ENCODE data around the gene TNIK. TPM values are rescaled to one million over a fixed set of nuclear protein-coding genes. Genes with fewer than 3 reads are reported as not detected.
A peak's percentile ranks its signal among the peaks of the same experiment; 100 is the strongest.

TNIK gene
- total and polyA plus RNA-seq, 2 donors from 2014 or later, result 3.6 to 48.9 TPM

DNA sequence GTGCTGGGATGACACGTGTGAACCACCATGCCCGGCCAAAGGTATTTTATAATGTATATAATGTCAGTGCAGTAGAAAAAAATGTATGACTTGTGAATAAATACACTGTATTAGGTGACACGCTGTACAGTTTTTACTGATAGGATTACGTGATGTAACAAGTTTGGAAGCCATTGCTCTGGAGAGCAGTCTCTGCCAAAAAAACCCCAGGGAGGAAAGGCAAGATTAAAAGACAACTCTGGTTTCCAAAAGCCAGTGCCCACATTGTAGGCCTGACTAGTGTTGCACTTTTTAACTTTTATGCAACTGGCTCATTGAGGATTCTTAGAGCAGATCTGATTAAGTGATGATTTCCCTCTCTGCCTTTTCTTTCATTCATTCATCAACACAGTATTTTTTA, 371.7 kb downstream of the TNIK start:
- no peaks in the 10 kb centered on the region for H3K27me3 ChIP-seq (ENCODE audit: control insufficient read depth, insufficient read depth, low read length)
- TF ChIP-seq, protein P1, sequence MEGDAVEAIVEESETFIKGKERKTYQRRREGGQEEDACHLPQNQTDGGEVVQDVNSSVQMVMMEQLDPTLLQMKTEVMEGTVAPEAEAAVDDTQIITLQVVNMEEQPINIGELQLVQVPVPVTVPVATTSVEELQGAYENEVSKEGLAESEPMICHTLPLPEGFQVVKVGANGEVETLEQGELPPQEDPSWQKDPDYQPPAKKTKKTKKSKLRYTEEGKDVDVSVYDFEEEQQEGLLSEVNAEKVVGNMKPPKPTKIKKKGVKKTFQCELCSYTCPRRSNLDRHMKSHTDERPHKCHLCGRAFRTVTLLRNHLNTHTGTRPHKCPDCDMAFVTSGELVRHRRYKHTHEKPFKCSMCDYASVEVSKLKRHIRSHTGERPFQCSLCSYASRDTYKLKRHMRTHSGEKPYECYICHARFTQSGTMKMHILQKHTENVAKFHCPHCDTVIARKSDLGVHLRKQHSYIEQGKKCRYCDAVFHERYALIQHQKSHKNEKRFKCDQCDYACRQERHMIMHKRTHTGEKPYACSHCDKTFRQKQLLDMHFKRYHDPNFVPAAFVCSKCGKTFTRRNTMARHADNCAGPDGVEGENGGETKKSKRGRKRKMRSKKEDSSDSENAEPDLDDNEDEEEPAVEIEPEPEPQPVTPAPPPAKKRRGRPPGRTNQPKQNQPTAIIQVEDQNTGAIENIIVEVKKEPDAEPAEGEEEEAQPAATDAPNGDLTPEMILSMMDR (IDR thresholded peaks at IDR 0.05; ENCODE audit: borderline replicate concordance, extremely low read depth, insufficient read depth), result no peak
- no peak for DNase-seq
- H3K4me3 ChIP-seq (ENCODE audit: low read length in 3 of 3), result no peak overlapping the region
- H3K36me3 ChIP-seq (ENCODE audit: control insufficient read depth in 2 of 3, insufficient read depth in 3 of 3, low read length in 3 of 3), result no peaks in the 10 kb centered on the region
- no peak overlapping the region for H3K9ac ChIP-seq (ENCODE audit: low read length in 3 of 3)
- no peak overlapping the region for H3K27ac ChIP-seq (ENCODE audit: low read depth in 2 of 2, low read length in 2 of 2)
- intact Hi-C loops (cut with DNase I), result no loop called here
- H3K9me3 ChIP-seq (ENCODE audit: control insufficient read depth in 2 of 3, insufficient read depth in 1 of 3, low read length in 3 of 3), result no peaks in the 10 kb centered on the region
- no peak for FAIRE-seq
- peaks cover 0 to 10% (median 0%) of the 10 kb centered on the region in 3 donors for H3K4me1 ChIP-seq (ENCODE audit: control insufficient read depth in 2 of 3, insufficient read depth in 2 of 3, low read depth in 1 of 3, low read length in 3 of 3)

DNA sequence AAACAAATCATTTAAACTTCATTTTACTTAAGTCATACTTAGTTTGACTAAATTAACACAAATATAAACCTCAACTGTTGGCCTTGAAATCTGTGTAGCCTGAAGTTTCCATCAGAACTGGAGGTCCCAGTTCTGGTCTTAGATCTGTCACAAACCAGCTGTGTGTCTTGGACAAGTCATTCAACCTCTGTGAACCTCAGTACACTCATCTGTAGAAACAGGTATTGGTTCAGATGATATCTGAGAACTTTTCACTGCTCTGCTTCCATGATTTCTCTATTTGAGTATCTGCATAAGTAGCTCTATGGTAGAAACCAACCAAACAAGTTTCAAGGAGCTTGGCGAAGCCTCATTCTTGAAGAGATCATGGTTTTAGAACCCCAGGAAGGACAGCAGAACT, 373.3 kb downstream of the TNIK start:
- Histone ChIP-seq H3K27ac (ENCODE audit: low read depth in 2 of 2, low read length in 2 of 2) (no peak overlapping the region), H3K9me3 (ENCODE audit: control insufficient read depth in 2 of 3, insufficient read depth in 1 of 3, low read length in 3 of 3) (no peaks in the 10 kb centered on the region), H3K4me3 (ENCODE audit: low read length in 3 of 3) (no peak overlapping the region), H3K4me1 (ENCODE audit: control insufficient read depth in 2 of 3, insufficient read depth in 2 of 3, low read depth in 1 of 3, low read length in 3 of 3) (peaks cover 0 to 7% (median 0%) of the 10 kb centered on the region in 3 donors), H3K36me3 (ENCODE audit: control insufficient read depth in 2 of 3, insufficient read depth in 3 of 3, low read length in 3 of 3) (no peaks in the 10 kb centered on the region), H3K27me3 (ENCODE audit: control insufficient read depth, insufficient read depth, low read length) (no peaks in the 10 kb centered on the region), H3K9ac (ENCODE audit: low read length in 3 of 3) (no peak overlapping the region)
- no peak for FAIRE-seq
- TF ChIP-seq, protein P1 (IDR thresholded peaks at IDR 0.05; ENCODE audit: borderline replicate concordance, extremely low read depth, insufficient read depth), result no peak
- intact Hi-C loops (cut with DNase I), result no loop called here
- DNase-seq, result no peak

- peak in 1 of 5 donors; percentile 29 for DNase-seq
- no peak for FAIRE-seq
- Histone ChIP-seq H3K9me3 (ENCODE audit: control insufficient read depth in 2 of 3, insufficient read depth in 1 of 3, low read length in 3 of 3) (no peaks in the 10 kb centered on the region), H3K9ac (ENCODE audit: low read length in 3 of 3) (no peak overlapping the region), H3K36me3 (ENCODE audit: control insufficient read depth in 2 of 3, insufficient read depth in 3 of 3, low read length in 3 of 3) (no peaks in the 10 kb centered on the region), H3K4me3 (ENCODE audit: low read length in 3 of 3) (no peak overlapping the region), H3K4me1 (ENCODE audit: control insufficient read depth in 2 of 3, insufficient read depth in 2 of 3, low read depth in 1 of 3, low read length in 3 of 3) (no peaks in the 10 kb centered on the region), H3K27me3 (ENCODE audit: control insufficient read depth, insufficient read depth, low read length) (no peaks in the 10 kb centered on the region), H3K27ac (ENCODE audit: low read depth in 2 of 2, low read length in 2 of 2) (no peak overlapping the region)
- TF ChIP-seq, protein P1 (IDR thresholded peaks at IDR 0.05; ENCODE audit: borderline replicate concordance, extremely low read depth, insufficient read depth), result no peak
- intact Hi-C loops (cut with DNase I), result no loop called here
These were observed 382.9 kb downstream of the TNIK start for GRCh38 chr3:171077261-171077660.

DNA sequence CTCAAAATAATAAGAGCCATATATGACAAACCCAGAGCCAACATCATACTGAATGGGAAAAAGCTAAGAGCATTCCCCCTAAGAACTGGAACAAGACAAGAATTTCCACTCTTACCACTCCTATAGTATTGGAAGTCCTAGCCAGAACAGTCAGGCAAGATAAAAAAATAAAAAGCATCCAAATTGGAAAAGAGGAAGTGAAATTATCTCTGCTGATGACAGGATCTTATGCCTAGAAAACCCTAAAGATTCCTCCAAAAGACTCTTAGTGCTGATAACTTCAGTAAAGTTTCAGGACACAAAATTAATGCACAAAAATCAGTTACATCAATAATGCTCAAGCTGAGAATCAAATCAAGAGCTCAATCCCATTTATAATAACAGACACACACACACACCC, 387.8 kb downstream of the TNIK start:
- Histone ChIP-seq H3K36me3 (ENCODE audit: control insufficient read depth in 2 of 3, insufficient read depth in 3 of 3, low read length in 3 of 3) (no peaks in the 10 kb centered on the region), H3K9ac (ENCODE audit: low read length in 3 of 3) (no peak overlapping the region), H3K27me3 (ENCODE audit: control insufficient read depth, insufficient read depth, low read length) (no peaks in the 10 kb centered on the region), H3K27ac (ENCODE audit: low read depth in 2 of 2, low read length in 2 of 2) (no peak overlapping the region), H3K4me1 (ENCODE audit: control insufficient read depth in 2 of 3, insufficient read depth in 2 of 3, low read depth in 1 of 3, low read length in 3 of 3) (no peaks in the 10 kb centered on the region), H3K9me3 (ENCODE audit: control insufficient read depth in 2 of 3, insufficient read depth in 1 of 3, low read length in 3 of 3) (no peaks in the 10 kb centered on the region), H3K4me3 (ENCODE audit: low read length in 3 of 3) (no peak overlapping the region)
- TF ChIP-seq, protein P1 (IDR thresholded peaks at IDR 0.05; ENCODE audit: borderline replicate concordance, extremely low read depth, insufficient read depth), result no peak
- FAIRE-seq (no peak), DNase-seq (no peak)
- intact Hi-C loops (cut with DNase I), result no loop called here

Data from kidney (tissue), 14 donors.